Activated CD8-positive, alpha-beta T cell treated with anti-CD3 and anti-CD28 coated beads for 36 hours (primary cell): ENCODE results near the gene EPS8L2. TPM values are rescaled to one million over a fixed set of nuclear protein-coding genes. Genes with fewer than 3 reads are reported as not detected.

Experiments used
- ATAC-seq: fragments of 200-7000 bp; cut with Tn5 transposase; one replicate; pipeline ENCODE4 v1.10.0; 2021; ENCODE audit warnings: mild to moderate bottlenecking, moderate library complexity
- CTCF ChIA-PET: fragments of 350-600 bp; sonication (Branson Sonifier 250); formaldehyde crosslinking; loops from one replicate; lab custom pipeline; 2021; ENCODE audit warnings: antibody characterized with exemption; lab: Charles Lee
- POLR2A ChIA-PET: fragments of 350-600 bp; sonication (Branson Sonifier 250); formaldehyde crosslinking; loops from one replicate; lab custom pipeline; 2021; ENCODE audit warnings: antibody characterized with exemption; lab: Charles Lee
- DNase-seq: peaks from one replicate; pipeline ENCODE4 v3.0.0-alpha.2; 2020
- H3K27ac Mint-ChIP-seq: one replicate; pipeline ENCODE4 v1.8.0; 2021; ENCODE audit warnings: mild to moderate bottlenecking, mixed read lengths
- H3K27me3 Mint-ChIP-seq: one replicate; pipeline ENCODE4 v1.8.0; 2021; ENCODE audit warnings: mixed read lengths
- H3K36me3 Mint-ChIP-seq: one replicate; pipeline ENCODE4 v1.8.0; 2021; ENCODE audit warnings: low read depth, mixed read lengths
- H3K4me1 Mint-ChIP-seq: one replicate; pipeline ENCODE4 v1.8.0; 2021; ENCODE audit warnings: low read depth, mixed read lengths
- H3K4me3 Mint-ChIP-seq: one replicate; pipeline ENCODE4 v1.8.0; 2021; ENCODE audit warnings: mild to moderate bottlenecking, moderate library complexity, mixed read lengths
- H3K9me3 Mint-ChIP-seq: one replicate; pipeline ENCODE4 v1.8.0; 2021; ENCODE audit warnings: mixed read lengths
- intact Hi-C: fragments of 100-400 bp; cut with micrococcal nuclease; formaldehyde crosslinking; loops from one replicate; pipeline ENCODE4 v1.10.0; 2022
- total RNA-seq, 2 experiments: library from RNA; stranded (reverse); gene quantifications; one replicate each; pipeline ENCODE4 v1.2.3, GENCODE V29; 2021
- TF ChIP-seq, protein P1 (sequence below): fragments of 200-600 bp; IDR thresholded peaks from one replicate; pipeline ENCODE4 v1.8.0; 2022; ENCODE audit warnings: antibody characterized with exemption, mild to moderate bottlenecking

Gene EPS8L2
- total RNA-seq, 2 experiments from 2014 or later: 15.0 to 16.7 TPM

DNA sequence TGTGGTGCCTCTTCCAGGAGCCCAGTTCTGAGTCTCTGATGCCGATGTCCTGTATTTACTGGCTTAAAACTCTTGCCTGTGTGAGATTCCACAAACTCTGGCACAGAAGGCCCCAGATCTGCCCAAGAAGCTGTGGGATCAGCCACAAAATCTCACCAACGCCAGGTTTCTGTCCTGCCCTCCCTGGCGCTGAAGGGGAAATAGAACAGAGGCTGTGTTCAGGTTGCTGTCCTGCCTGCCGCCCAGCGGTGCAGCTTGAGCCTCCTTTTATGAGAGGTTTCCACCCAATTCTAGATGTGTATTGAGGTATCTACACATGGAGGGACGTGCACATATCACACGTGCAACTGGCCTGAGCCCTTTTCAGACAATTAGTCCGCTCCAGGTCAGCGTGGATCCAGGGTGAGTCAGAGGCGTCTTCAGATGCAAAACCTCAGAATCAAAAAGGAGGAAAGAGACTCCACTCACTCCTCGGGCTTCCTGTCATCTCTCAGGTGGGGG lies 8.2 kb upstream of the EPS8L2 start:
- no peak for ATAC-seq
- ChIA-PET POLR2A (interaction anchor here (0.7 to 1.3 kb wide), 3 partner anchors 24 to 29 kb away, joined by 4 read pairs; no protein-coding TSS in a partner anchor), CTCF (interaction anchor here (1.2 to 4.4 kb wide), 4 partner anchors 25 to 143 kb away, joined by 4 to 35 read pairs (median 19); no protein-coding TSS in a partner anchor)
- Mint-ChIP-seq H3K36me3 (peaks cover 10% of the 10 kb centered on the region), H3K9me3 (no peaks in the 10 kb centered on the region), H3K27me3 (no peaks in the 10 kb centered on the region), H3K4me1 (peaks cover 29% of the 10 kb centered on the region), H3K4me3 (no peak overlapping the region), H3K27ac (peak overlapping the region; percentile 18)
- TF ChIP-seq, protein P1, sequence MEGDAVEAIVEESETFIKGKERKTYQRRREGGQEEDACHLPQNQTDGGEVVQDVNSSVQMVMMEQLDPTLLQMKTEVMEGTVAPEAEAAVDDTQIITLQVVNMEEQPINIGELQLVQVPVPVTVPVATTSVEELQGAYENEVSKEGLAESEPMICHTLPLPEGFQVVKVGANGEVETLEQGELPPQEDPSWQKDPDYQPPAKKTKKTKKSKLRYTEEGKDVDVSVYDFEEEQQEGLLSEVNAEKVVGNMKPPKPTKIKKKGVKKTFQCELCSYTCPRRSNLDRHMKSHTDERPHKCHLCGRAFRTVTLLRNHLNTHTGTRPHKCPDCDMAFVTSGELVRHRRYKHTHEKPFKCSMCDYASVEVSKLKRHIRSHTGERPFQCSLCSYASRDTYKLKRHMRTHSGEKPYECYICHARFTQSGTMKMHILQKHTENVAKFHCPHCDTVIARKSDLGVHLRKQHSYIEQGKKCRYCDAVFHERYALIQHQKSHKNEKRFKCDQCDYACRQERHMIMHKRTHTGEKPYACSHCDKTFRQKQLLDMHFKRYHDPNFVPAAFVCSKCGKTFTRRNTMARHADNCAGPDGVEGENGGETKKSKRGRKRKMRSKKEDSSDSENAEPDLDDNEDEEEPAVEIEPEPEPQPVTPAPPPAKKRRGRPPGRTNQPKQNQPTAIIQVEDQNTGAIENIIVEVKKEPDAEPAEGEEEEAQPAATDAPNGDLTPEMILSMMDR: no peak
- intact Hi-C loops: no loop called here
- DNase-seq: no peak

DNA sequence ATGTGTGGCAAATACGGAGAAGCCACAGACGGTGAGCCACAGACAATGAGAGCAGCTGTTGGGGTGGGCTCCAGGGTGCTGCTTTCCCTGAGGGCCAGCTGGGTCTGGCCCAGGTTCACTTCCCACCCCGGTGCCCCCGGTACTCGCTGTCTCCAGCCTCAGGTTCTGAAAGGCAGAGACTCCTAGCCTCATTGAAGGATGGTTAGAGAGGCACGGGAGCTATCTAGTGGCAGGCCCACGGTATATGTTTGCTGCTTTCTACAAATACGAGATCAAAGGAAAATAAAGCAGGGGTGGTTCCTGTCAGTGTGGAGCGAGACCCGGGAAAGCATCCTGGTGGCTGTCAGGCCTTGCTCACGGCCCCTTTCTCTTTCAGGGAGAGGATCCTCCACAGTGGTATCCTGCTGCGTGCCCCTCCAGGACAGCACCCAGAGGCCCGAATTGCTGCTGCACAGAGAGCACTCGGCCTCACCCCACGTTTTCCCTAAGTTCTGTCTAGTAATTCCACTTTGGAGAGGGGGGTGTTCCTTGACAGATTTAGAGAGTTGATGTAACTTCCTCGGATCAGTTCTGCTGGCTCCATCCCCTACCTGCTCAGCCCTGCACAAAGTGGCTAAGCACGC lies 7.4 kb upstream of the EPS8L2 start:
- ATAC-seq (no peak), DNase-seq (no peak)
- Mint-ChIP-seq H3K27me3 (no peaks in the 10 kb centered on the region), H3K4me1 (peaks cover 22% of the 10 kb centered on the region), H3K9me3 (no peaks in the 10 kb centered on the region), H3K36me3 (peaks cover 3% of the 10 kb centered on the region), H3K4me3 (no peak overlapping the region), H3K27ac (peak overlapping the region; percentile 18)
- CTCF ChIA-PET: interaction anchor here (4.2 to 4.4 kb wide), 2 partner anchors 24 to 28 kb away, joined by 33 to 35 read pairs; no protein-coding TSS in a partner anchor
- POLR2A ChIA-PET: interaction anchor here (0.6 to 1.3 kb wide), 2 partner anchors 12 to 24 kb away, joined by 3 to 4 read pairs; no protein-coding TSS in a partner anchor
- intact Hi-C loops: no loop called here
- TF ChIP-seq, protein P1: no peak

DNA sequence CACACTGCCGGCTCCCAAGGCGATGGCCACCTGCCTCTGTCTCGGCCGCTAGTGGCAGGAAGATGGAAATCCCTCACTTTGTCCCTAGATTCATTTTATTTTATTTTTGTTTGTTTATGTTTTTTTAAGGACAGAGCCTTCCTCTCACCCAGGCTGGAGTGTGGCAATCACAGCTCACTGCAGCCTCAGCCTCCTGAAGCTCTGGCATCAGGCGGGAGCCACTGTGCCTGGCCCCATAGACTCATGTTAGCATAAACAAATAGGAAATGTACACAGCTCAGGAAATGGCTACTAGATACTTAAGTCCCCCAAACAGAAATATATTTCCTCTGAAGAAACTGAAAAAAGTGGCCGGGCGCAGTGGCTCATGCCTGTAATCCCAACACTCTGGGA lies 6.9 kb upstream of the EPS8L2 start:
- POLR2A ChIA-PET: interaction anchor here (0.6 to 1.3 kb wide), 2 partner anchors 13 to 23 kb away, joined by 3 to 4 read pairs; no protein-coding TSS in a partner anchor
- Mint-ChIP-seq H3K4me1 (peaks cover 21% of the 10 kb centered on the region), H3K27ac (no peak overlapping the region), H3K27me3 (no peaks in the 10 kb centered on the region), H3K4me3 (no peak overlapping the region), H3K9me3 (no peaks in the 10 kb centered on the region), H3K36me3 (no peaks in the 10 kb centered on the region)
- no peak for ATAC-seq
- CTCF ChIA-PET: interaction anchor here (2.7 to 4.2 kb wide), 2 partner anchors 23 to 24 kb away, joined by 11 to 33 read pairs; no protein-coding TSS in a partner anchor
- intact Hi-C loops: no loop called here
- TF ChIP-seq, protein P1: no peak
- DNase-seq: no peak

DNA sequence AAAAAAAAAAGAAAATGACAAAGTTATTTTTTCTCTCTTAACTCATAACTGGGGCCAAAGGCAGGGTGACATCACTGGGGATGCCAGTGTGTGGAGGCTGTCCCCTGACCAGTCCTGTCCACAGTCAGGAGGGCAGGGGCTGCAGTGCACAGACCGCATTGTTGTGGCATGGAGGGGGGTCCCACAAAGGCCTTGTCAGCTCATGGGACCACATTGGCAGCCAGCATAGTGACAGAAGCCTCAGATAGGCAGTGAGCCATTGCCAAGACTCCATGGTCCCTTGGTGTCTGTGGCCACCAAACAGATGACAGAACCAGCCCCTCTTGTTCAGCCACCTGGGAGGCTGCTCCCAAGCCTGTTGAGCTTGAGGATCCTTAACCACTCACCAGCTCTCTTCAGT lies 6.3 kb upstream of the EPS8L2 start:
- intact Hi-C loops: no loop called here
- Mint-ChIP-seq H3K4me3 (no peak overlapping the region), H3K4me1 (peaks cover 21% of the 10 kb centered on the region), H3K9me3 (no peaks in the 10 kb centered on the region), H3K27me3 (no peaks in the 10 kb centered on the region), H3K36me3 (no peaks in the 10 kb centered on the region), H3K27ac (no peak overlapping the region)
- ATAC-seq (no peak), DNase-seq (no peak)
- POLR2A ChIA-PET: interaction anchor here (0.5 kb wide), 1 partner anchor 13 kb away, joined by 3 read pairs; no protein-coding TSS in a partner anchor
- CTCF ChIA-PET: interaction anchor here (2.7 kb wide), 1 partner anchor 23 kb away, joined by 11 read pairs; no protein-coding TSS in a partner anchor
- TF ChIP-seq, protein P1: no peak
